Esophagus muscularis mucosa (tissue), 3 donors: Measurements from ENCODE around the gene GCKR.
"Not testable (repeated sequence)": the region's sequence is repeated elsewhere in the genome, so short reads cannot be mapped to it uniquely, and the experiment has no call there.

Experiments used
- CTCF ChIP-seq, 3 experiments: fragments of 200-600 bp in 2 of 3; fragments of 450-650 bp in 1 of 3; sonication (generic) in 2 of 3; IDR thresholded peaks; one replicate each; pipeline ENCODE4 v1.5.1; 2017 to 2019; ENCODE audit warnings: antibody characterized with exemption in 3 of 3, mild to moderate bottlenecking in 2 of 3, moderate library complexity in 1 of 3
- POLR2A ChIP-seq: fragments of 450-650 bp; IDR thresholded peaks from one replicate; pipeline ENCODE4 v1.6.1; 2017; ENCODE audit warnings: antibody characterized with exemption, moderate library complexity, mild to moderate bottlenecking, low read depth

- TF ChIP-seq CTCF (IDR thresholded peaks at IDR 0.05); POLR2A: not testable (repeated sequence)
These were observed 43.0 kb downstream of the GCKR start for GRCh38 chr2:27539649-27540048.
